Activated B cell treated with CpG ODN at 0.5 μM for 24 hours (primary cell): ENCODE measurements around the gene DBH. TPM values are rescaled to one million over a fixed set of nuclear protein-coding genes. Genes with fewer than 3 reads are reported as not detected.
A peak's percentile ranks its signal among the peaks of the same experiment; 100 is the strongest.

Source experiments
- ATAC-seq: fragments of 200-7000 bp; cut with Tn5 transposase; one replicate; pipeline ENCODE4 v1.10.0; 2021; ENCODE audit warnings: low read depth, mild to moderate bottlenecking, moderate library complexity
- CTCF ChIA-PET: fragments of 350-600 bp; sonication (Branson Sonifier 250); formaldehyde crosslinking; loops from one replicate; lab custom pipeline; 2021; ENCODE audit warnings: antibody characterized with exemption; lab: Charles Lee
- POLR2A ChIA-PET: fragments of 350-600 bp; sonication (Branson Sonifier 250); formaldehyde crosslinking; loops from one replicate; lab custom pipeline; 2021; ENCODE audit warnings: antibody characterized with exemption; lab: Charles Lee
- DNase-seq: peaks from one replicate; pipeline ENCODE4 v3.0.0; 2022
- H3K27ac Mint-ChIP-seq: one replicate; pipeline ENCODE4 v1.8.0; 2020; ENCODE audit warnings: mixed read lengths
- H3K27me3 Mint-ChIP-seq: one replicate; pipeline ENCODE4 v1.8.0; 2021; ENCODE audit warnings: mixed read lengths
- H3K36me3 Mint-ChIP-seq: one replicate; pipeline ENCODE4 v1.8.0; 2021; ENCODE audit warnings: low read depth, mixed read lengths
- H3K4me1 Mint-ChIP-seq: one replicate; pipeline ENCODE4 v1.8.0; 2021; ENCODE audit warnings: mixed read lengths
- H3K4me3 Mint-ChIP-seq: one replicate; pipeline ENCODE4 v1.8.0; 2020; ENCODE audit warnings: mild to moderate bottlenecking, mixed read lengths
- H3K9me3 Mint-ChIP-seq: one replicate; pipeline ENCODE4 v1.8.0; 2020; ENCODE audit warnings: mixed read lengths
- intact Hi-C: fragments of 100-400 bp; cut with micrococcal nuclease; formaldehyde crosslinking; loops from one replicate; pipeline ENCODE4 v1.15.1; 2024
- total RNA-seq: library from RNA; stranded (reverse); gene quantifications from 2 replicates; pipeline ENCODE4 v1.2.3, GENCODE V29; 2022
- TF ChIP-seq, protein P1 (sequence below): fragments of 200-600 bp; IDR thresholded peaks from one replicate; pipeline ENCODE4 v1.8.0; 2022; ENCODE audit warnings: antibody characterized with exemption, mild to moderate bottlenecking

DBH gene
- total RNA-seq, 1 donor from 2014 or later, result not detected

DNA sequence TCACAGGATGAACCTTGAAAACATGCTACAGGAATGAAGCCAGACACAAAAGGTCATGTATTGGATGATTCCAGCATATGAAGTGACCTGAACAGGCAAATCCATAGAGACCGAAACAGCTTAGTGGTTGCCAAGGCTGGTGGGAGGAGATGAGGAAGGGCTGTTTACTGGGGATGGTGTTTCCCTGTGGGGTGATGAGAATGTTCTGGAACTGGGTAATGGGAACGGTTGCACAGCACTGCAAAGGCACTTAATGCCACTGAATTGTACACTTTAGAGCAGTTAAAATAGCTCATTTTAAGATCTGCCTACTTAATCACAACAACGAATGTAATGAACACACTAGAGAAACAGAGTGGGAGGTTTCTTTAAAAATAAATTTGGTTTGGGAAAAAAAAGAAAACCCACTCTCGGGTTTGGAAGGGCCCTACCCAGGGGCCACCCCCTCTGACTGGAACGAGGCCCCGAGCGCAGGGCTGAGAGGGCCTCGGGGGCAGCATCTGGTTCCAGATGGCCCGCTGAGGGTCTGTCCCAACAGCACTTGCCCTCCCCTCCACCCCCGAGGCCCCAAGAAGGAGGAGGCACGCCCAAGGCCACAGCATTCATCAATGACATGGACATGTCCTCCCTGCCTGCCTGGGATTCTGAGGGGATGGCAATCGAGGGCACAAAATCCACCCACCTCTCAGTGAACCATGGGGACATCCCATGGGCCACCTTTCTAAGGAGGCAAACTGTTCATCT, 70.3 kb downstream of the DBH start:
- no peaks in the 10 kb centered on the region for H3K9me3 Mint-ChIP-seq
- POLR2A ChIA-PET, result no interaction called here
- CTCF ChIA-PET, result no interaction called here
- intact Hi-C loops, result no loop called here
- no peaks in the 10 kb centered on the region for H3K27me3 Mint-ChIP-seq
- H3K27ac Mint-ChIP-seq, result no peak overlapping the region
- TF ChIP-seq, protein P1, sequence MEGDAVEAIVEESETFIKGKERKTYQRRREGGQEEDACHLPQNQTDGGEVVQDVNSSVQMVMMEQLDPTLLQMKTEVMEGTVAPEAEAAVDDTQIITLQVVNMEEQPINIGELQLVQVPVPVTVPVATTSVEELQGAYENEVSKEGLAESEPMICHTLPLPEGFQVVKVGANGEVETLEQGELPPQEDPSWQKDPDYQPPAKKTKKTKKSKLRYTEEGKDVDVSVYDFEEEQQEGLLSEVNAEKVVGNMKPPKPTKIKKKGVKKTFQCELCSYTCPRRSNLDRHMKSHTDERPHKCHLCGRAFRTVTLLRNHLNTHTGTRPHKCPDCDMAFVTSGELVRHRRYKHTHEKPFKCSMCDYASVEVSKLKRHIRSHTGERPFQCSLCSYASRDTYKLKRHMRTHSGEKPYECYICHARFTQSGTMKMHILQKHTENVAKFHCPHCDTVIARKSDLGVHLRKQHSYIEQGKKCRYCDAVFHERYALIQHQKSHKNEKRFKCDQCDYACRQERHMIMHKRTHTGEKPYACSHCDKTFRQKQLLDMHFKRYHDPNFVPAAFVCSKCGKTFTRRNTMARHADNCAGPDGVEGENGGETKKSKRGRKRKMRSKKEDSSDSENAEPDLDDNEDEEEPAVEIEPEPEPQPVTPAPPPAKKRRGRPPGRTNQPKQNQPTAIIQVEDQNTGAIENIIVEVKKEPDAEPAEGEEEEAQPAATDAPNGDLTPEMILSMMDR, result no peak
- ATAC-seq (no peak), DNase-seq (peak; percentile 7)
- H3K4me1 Mint-ChIP-seq, result peaks cover 41% of the 10 kb centered on the region
- no peaks in the 10 kb centered on the region for H3K36me3 Mint-ChIP-seq
- H3K4me3 Mint-ChIP-seq, result no peak overlapping the region

DNA sequence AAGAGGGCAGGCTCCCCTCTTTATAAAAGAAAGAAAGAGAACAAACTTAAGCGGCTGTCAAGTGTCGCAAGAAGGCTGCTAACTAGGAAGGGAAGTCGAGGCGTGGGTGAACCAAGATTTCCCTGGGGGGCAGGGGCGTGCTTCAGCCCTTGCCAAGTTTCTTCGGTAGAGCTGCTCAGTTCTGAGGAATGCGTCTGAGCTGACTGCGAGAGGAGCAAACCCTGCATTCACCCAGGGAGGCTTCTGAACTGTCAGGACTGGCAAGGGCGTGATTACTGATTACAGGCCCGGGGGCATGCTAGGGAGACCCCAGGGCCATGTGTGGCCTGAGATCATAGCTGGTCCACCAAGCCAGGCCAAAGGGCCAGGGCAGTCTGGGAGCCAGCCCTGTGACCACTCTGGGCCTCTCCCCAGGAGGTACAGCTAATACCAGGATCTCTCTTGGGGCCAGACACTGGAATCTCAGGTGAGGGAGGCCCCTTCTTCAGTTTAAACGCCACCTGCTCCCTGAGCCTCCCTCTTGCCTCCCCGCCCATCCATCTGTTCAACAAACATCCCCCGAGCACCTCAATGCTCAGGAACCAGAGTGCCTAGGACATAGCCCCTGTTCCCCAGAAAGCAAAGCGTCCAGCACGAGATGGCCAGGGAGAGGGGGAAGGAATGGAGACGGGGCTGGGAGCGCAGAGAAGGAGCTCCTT, 71.1 kb downstream of the DBH start:
- no peak overlapping the region for H3K27ac Mint-ChIP-seq
- no peak for ATAC-seq
- CTCF ChIA-PET, result no interaction called here
- TF ChIP-seq, protein P1, result no peak
- peaks cover 34% of the 10 kb centered on the region for H3K4me1 Mint-ChIP-seq
- no peaks in the 10 kb centered on the region for H3K36me3 Mint-ChIP-seq
- intact Hi-C loops, result no loop called here
- POLR2A ChIA-PET, result no interaction called here
- H3K9me3 Mint-ChIP-seq, result no peaks in the 10 kb centered on the region
- DNase-seq, result peak; percentile 15
- no peaks in the 10 kb centered on the region for H3K27me3 Mint-ChIP-seq
- no peak overlapping the region for H3K4me3 Mint-ChIP-seq

DNA sequence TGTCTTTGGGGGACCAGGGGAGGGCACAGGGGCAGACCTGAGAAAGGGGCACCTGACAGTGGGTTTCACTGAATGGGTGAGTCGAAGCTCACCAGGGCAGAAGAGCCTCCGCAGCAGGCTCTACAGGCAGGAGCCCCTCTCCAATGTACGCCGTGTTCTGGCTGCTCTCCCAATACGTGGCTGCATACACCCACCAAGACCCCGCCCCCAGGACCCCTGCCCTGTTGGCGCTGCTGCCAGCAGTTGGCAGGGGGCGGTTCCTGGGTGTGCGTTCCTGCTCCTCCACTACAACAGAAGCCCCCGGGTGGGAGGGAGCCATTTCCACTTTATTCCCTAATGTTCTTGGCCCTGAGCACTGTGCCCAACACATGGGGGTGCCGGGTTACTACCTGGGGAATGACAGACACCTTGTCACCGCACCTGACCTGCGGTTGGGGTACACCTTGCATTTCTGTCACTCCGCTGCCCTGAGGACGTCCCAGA, 71.6 kb downstream of the DBH start:
- Mint-ChIP-seq H3K27me3 (peaks cover 2% of the 10 kb centered on the region), H3K27ac (no peak overlapping the region), H3K4me3 (no peak overlapping the region), H3K9me3 (no peaks in the 10 kb centered on the region), H3K36me3 (no peaks in the 10 kb centered on the region), H3K4me1 (peaks cover 28% of the 10 kb centered on the region)
- intact Hi-C loops, result loop anchor here (2.0 kb wide), 1 partner anchor 27 kb away; no protein-coding TSS in a partner anchor
- ChIA-PET CTCF (no interaction called here), POLR2A (no interaction called here)
- DNase-seq (peak; percentile 14), ATAC-seq (no peak)
- TF ChIP-seq, protein P1, result no peak

DNA sequence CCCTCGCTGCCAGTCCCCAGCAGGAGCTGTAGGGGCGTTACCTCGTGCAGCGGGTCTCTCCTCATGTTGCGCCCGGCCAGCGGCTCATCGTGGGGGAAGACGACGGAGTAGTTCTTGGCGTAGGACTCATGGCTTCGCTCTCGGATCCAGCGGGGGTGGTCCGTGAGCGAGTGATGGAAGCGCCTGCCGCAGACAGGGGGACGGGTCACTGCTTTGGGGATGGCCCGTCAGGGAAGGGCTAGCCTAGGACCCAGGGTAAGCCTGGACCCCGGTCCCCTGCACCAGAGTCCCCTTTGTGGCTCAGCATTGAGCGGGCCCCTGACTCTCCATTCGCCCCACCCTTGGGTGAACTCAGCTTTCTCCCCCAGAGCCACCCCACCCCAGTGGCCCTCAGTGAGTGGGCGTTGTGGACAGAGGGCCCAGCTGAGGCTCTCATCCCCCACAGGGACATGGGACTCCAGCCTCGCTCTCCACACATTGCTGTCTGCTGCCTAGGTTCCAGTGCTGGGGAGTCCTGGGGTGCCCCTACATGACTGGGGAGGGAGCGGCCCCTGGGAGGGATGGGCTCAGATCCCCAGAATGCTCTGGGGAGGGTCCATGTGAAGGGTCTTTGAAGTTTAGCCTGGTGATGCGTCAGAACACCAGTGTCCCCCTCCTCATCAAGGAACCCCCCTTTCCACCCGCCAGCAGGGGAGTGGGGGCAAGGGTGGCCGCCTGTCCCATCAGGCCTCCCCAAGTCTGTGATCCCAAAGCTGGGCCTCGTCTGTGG, 72.3 kb downstream of the DBH start:
- no peak for ATAC-seq
- ChIA-PET CTCF (no interaction called here), POLR2A (no interaction called here)
- peak; percentile 14 for DNase-seq
- intact Hi-C loops, result loop anchor here (2.0 kb wide), 1 partner anchor 26 kb away; no protein-coding TSS in a partner anchor
- peaks cover 31% of the 10 kb centered on the region for H3K4me1 Mint-ChIP-seq
- TF ChIP-seq, protein P1, result no peak
- H3K36me3 Mint-ChIP-seq, result no peaks in the 10 kb centered on the region
- peaks cover 2% of the 10 kb centered on the region for H3K27me3 Mint-ChIP-seq
- H3K27ac Mint-ChIP-seq, result no peak overlapping the region
- H3K4me3 Mint-ChIP-seq, result no peak overlapping the region
- no peaks in the 10 kb centered on the region for H3K9me3 Mint-ChIP-seq

Other genes starting within 250 kb of the DBH start
- gene REXO4, start 218.4 kb upstream of the DBH start, total RNA-seq, result 31.6 and 33.3 TPM in 2 replicates
- gene ADAMTS13, start 214.0 kb upstream of the DBH start, total RNA-seq, result 1.9 TPM in 2 replicates
- 13.8 and 15.0 TPM in 2 replicates for gene CACFD1, start 176.4 kb upstream of the DBH start, total RNA-seq
- gene SLC2A6, start 157.3 kb upstream of the DBH start, total RNA-seq, result 32.9 and 37.4 TPM in 2 replicates
- gene MYMK, start 111.4 kb upstream of the DBH start, total RNA-seq, result not detected in 2 replicates
- not detected in 2 replicates for gene ADAMTSL2, start 101.7 kb upstream of the DBH start, total RNA-seq
- gene FAM163B, start 27.0 kb upstream of the DBH start, total RNA-seq, result not detected in 2 replicates
- not detected in 2 replicates for gene SARDH, start 102.0 kb downstream of the DBH start, total RNA-seq